GM12878 (cell line): ENCODE data around the gene PLEKHM3. TPM values are rescaled to one million over a fixed set of nuclear protein-coding genes. Genes with fewer than 3 reads are reported as not detected.

Experiments
- ATAC-seq: fragments of 200-7000 bp; cut with Tn5 transposase; 3 replicates; pipeline ENCODE4 v1.9.1; 2020; ENCODE audit warnings: mild to moderate bottlenecking, moderate library complexity
- BruUV-seq: library from RNA; stranded (reverse); fragments of 400-500 nt; replicated peaks from 2 replicates; lab custom pipeline; 2021; lab: Mats Ljungman, UMichigan
- CTCF ChIA-PET: fragments of 300-600 bp; sonication (Branson Sonifier 250); formaldehyde crosslinking; extraction: SDS; loops from one replicate; lab custom pipeline; 2021; ENCODE audit warnings: inconsistent platforms; lab: Yijun Ruan, JAX
- POLR2A ChIA-PET: fragments of 350-600 bp; formaldehyde crosslinking; extraction: SDS; loops from one replicate; lab custom pipeline; 2021; ENCODE audit warnings: inconsistent platforms; lab: Charles Lee
- RAD21 ChIA-PET: fragments of 300-600 bp; sonication (Branson Sonifier 250); formaldehyde crosslinking; loops from one replicate; lab custom pipeline; 2023; ENCODE audit warnings: antibody characterized with exemption; ENCODE audit not compliant: unreplicated experiment; lab: Charles Lee
- SMC1A ChIA-PET: fragments of 300-600 bp; sonication (Branson Sonifier 250); formaldehyde crosslinking; loops from one replicate; lab custom pipeline; 2023; ENCODE audit not compliant: unreplicated experiment, uncharacterized antibody; lab: Charles Lee
- DNase-seq: peaks from one replicate; pipeline ENCODE4 v3.0.0-alpha.2; 2011; ENCODE audit warnings: low read depth, low spot score
- FAIRE-seq: peaks from 3 replicates; lab custom pipeline; 2011; peaks lifted over from hg19 to GRCh38; lab: Jason Lieb, UNC
- H2AFZ ChIP-seq: 2 replicates; pipeline ENCODE4 v1.6.0; 2011; ENCODE audit warnings: low read depth, low read length, control low read depth; ENCODE audit not compliant: control insufficient read depth
- H3K27ac ChIP-seq: 2 replicates; pipeline ENCODE4 v1.5.1; 2011; ENCODE audit warnings: control low read depth; ENCODE audit not compliant: control insufficient read depth, insufficient read depth
- H3K27me3 ChIP-seq, 2 experiments: replicated peaks in 1 of 2; 2 replicates each; pipeline versions ENCODE4 v1.6.0 to v1.6.1; 2011; ENCODE audit warnings: low read length in 1 of 2; ENCODE audit not compliant: control insufficient read depth in 2 of 2, insufficient read depth in 2 of 2
- H3K36me3 ChIP-seq, 2 experiments: 2 replicates each; pipeline ENCODE4 v1.5.1; 2011; ENCODE audit warnings: low read length in 1 of 2; ENCODE audit not compliant: control insufficient read depth in 2 of 2, insufficient read depth in 2 of 2
- H3K4me1 ChIP-seq: 2 replicates; pipeline ENCODE4 v1.6.1; 2011; ENCODE audit warnings: mild to moderate bottlenecking, low read length, moderate library complexity, mixed read lengths; ENCODE audit not compliant: control insufficient read depth, insufficient read depth
- H3K4me2 ChIP-seq: 2 replicates; pipeline ENCODE4 v1.6.0; 2011; ENCODE audit warnings: control low read depth; ENCODE audit not compliant: control insufficient read depth, insufficient read depth
- H3K4me3 ChIP-seq: fragments of 200-600 bp; sonication (generic); 2 replicates; pipeline ENCODE4 v1.5.1; 2016
- H3K79me2 ChIP-seq: 2 replicates; pipeline ENCODE4 v1.6.0; 2011; ENCODE audit warnings: low read length; ENCODE audit not compliant: control insufficient read depth, insufficient read depth
- H3K9ac ChIP-seq: 2 replicates; pipeline ENCODE4 v1.8.0; 2011; ENCODE audit warnings: low read length, control low read depth, mixed read lengths; ENCODE audit not compliant: control insufficient read depth, insufficient read depth
- H3K9me3 ChIP-seq: replicated peaks from 3 replicates; pipeline ENCODE4 v1.5.1; 2011; ENCODE audit warnings: mild to moderate bottlenecking, low read length; ENCODE audit not compliant: control insufficient read depth, insufficient read depth
- H4K20me1 ChIP-seq: 2 replicates; pipeline ENCODE4 v1.6.0; 2011; ENCODE audit not compliant: control insufficient read depth, insufficient read depth
- FOXK2 ChIP-seq: fragments of 450-650 bp; IDR thresholded peaks from 2 replicates; pipeline ENCODE4 v1.6.1; 2017; ENCODE audit warnings: mild to moderate bottlenecking, moderate library complexity
- IRF4 ChIP-seq: IDR thresholded peaks from 2 replicates; pipeline ENCODE4 v1.6.1; 2011; ENCODE audit warnings: low read depth, low read length
- POU2F2 ChIP-seq: IDR thresholded peaks from 3 replicates; pipeline ENCODE4 v1.6.1; 2011; ENCODE audit warnings: low read depth, mild to moderate bottlenecking, low read length, borderline replicate concordance
- RAD21 ChIP-seq: IDR thresholded peaks from 2 replicates; pipeline ENCODE4 v1.6.1; 2011; ENCODE audit warnings: mild to moderate bottlenecking, low read depth, low read length, moderate library complexity; ENCODE audit not compliant: insufficient read depth
- SMARCA5 ChIP-seq: fragments of 450-650 bp; IDR thresholded peaks from 2 replicates; pipeline ENCODE4 v1.6.1; 2017; ENCODE audit warnings: mild to moderate bottlenecking
- SMC3 ChIP-seq: IDR thresholded peaks from 2 replicates; pipeline ENCODE4 v1.6.1; 2011; ENCODE audit warnings: low read length, improper control_type of control experiment, borderline replicate concordance
- SUPT20H ChIP-seq: IDR thresholded peaks from 2 replicates; pipeline ENCODE4 v1.6.1; 2011; ENCODE audit warnings: low read depth, mild to moderate bottlenecking, low read length, moderate library complexity, borderline replicate concordance; ENCODE audit not compliant: control insufficient read depth
- YY1 ChIP-seq: IDR thresholded peaks from 2 replicates; pipeline ENCODE4 v1.6.1; 2011; ENCODE audit warnings: low read depth, mild to moderate bottlenecking, low read length
- WGBS: methylation state at CpG from one replicate; pipeline ENCODE4 v1.1.6; 2016; ENCODE audit warnings: low lambda C conversion rate; ENCODE audit not compliant: insufficient replicate concordance, insufficient coverage; ENCODE audit errors: missing lambda C conversion rate; 5-methylcytosine and 5-hydroxymethylcytosine counted together
- in situ Hi-C: fragments of 300-500 bp; cut with MboI; formaldehyde crosslinking; loops from 9 replicates; pipeline ENCODE4 v1.14.3; 2018; ENCODE audit warnings: mixed read lengths
- intact Hi-C: fragments of 100-400 bp; cut with micrococcal nuclease; formaldehyde crosslinking; loops from one replicate; pipeline ENCODE4 v1.14.2; 2022; ENCODE audit not compliant: unreplicated experiment
- polyA plus RNA-seq, 11 experiments: library from polyadenylated mRNA; depleted of rRNA in 4 of 11; unstranded in 6 of 11; stranded (reverse) in 5 of 11; fragments of >200 nt; fragmentation: Nextera tagmentation in 4 of 11; fragmentation: Illumina TruSeq in 1 of 11; extraction: Ambion mirVana in 4 of 11; extraction: Trizol in 1 of 11; gene quantifications; 1 replicate in 1 of 11; 2 replicates in 10 of 11; pipeline versions ENCODE4 v1.2.1 to v1.2.3, GENCODE V29; 2011 to 2016; ENCODE audit warnings: inconsistent platforms in 2 of 11, missing spikeins in 2 of 11, low read depth in 1 of 11
- total RNA-seq, 4 experiments: library from RNA; depleted of rRNA in 3 of 4; stranded (reverse); fragments of >200 nt in 3 of 4; fragmentation: Illumina TruSeq in 1 of 4; extraction: Trizol in 1 of 4; gene quantifications; 2 replicates each; pipeline versions ENCODE4 v1.2.1 to v1.2.3, GENCODE V29; 2013 to 2021
- TF ChIP-seq, protein P1 (sequence below), 3 experiments: IDR thresholded peaks in 2 of 3; conservative IDR thresholded peaks in 1 of 3; 2 replicates each; pipeline ENCODE4 v1.5.1; 2011; ENCODE audit warnings: low read depth in 3 of 3, low read length in 3 of 3, mild to moderate bottlenecking in 3 of 3, control low read depth in 2 of 3, moderate library complexity in 2 of 3, inconsistent platforms in 1 of 3, mixed read lengths in 1 of 3; ENCODE audit not compliant: control insufficient read depth in 2 of 3, insufficient read depth in 1 of 3; ENCODE audit errors: extremely low read depth in 1 of 3
- TF ChIP-seq, protein P2 (sequence below): IDR thresholded peaks from 2 replicates; pipeline ENCODE4 v1.6.1; 2012; ENCODE audit warnings: low read depth, low read length, improper control_type of control experiment
- TF ChIP-seq, protein P3 (sequence below): fragments of 450-650 bp; IDR thresholded peaks from 2 replicates; pipeline ENCODE4 v1.6.1; 2016; ENCODE audit warnings: mild to moderate bottlenecking, moderate library complexity, borderline replicate concordance

Gene PLEKHM3
- total and polyA plus RNA-seq, 10 of the 15 experiments (the other 5 are each of a cell fraction or from before 2014, with no cell fraction given): 1.4 to 5.6 (median 3.0) TPM

DNA sequence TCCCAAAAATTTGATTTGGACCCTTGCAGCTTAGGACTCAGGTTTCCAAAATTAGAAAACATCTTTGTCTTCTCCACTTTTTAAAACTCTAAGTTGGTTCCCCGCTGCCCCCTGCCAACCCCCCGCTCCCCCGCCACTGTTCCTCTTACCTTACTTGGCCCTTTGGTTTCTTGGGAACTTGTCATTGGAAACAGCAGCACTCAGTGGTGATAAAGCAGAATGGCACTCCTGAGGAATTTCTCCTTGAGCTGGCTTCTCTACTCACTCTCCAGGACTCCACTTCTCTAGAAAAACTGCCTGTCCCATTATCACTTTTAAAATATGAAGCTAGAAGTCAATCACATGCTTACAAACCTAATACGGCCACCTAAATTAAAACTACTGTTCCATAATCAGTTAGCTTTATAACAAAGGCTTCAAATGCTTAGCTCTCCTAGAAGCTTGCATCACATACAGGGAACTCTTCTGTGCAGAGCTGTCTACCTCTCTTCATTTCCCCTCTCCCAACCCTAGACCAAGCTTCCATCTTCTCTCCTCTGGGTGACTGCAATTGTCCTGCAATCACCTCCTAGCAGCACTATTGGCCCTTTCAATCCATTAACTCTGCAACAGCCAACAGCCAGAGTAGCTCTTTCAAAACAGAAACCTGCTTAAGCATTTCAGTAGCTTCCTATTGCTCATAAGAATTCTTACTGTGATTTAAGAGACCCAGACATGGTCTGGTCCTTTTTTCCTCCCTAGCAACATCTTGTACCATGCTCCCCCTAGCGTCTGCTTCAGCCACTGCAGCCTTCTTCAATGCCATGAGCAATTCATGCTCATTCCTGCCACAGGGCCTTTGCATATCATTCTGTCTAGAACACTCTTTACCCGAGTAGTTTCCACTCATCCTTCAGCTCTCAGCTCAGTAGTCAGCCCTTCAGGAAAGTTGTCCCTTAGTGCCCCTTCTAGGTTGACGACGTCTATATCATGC lies 15.2 kb upstream of the PLEKHM3 start:
- Histone ChIP-seq H4K20me1 (no peaks in the 10 kb centered on the region), H3K27ac (no peak overlapping the region), H3K9me3 (no peaks in the 10 kb centered on the region), H3K4me1 (no peaks in the 10 kb centered on the region), H2AFZ (no peak overlapping the region), H3K79me2 (no peaks in the 10 kb centered on the region), H3K36me3 (no peaks in the 10 kb centered on the region), H3K9ac (no peak overlapping the region), H3K4me3 (no peak overlapping the region), H3K27me3 (no peaks in the 10 kb centered on the region; a peak in 1 of 4 replicates), H3K4me2 (no peak overlapping the region)
- in situ Hi-C loops: no loop called here
- peak; percentile 96 for ATAC-seq
- TF ChIP-seq RAD21: peak; percentile 63
- peak; percentile 64; the same call in 1 of the 2 replicates for TF ChIP-seq YY1
- 0 out of 2 replicates have a peak, but pooled peaks have one; percentile 16 for TF ChIP-seq IRF4
- TF ChIP-seq SMC3: peak; percentile 87
- TF ChIP-seq, protein P1, sequence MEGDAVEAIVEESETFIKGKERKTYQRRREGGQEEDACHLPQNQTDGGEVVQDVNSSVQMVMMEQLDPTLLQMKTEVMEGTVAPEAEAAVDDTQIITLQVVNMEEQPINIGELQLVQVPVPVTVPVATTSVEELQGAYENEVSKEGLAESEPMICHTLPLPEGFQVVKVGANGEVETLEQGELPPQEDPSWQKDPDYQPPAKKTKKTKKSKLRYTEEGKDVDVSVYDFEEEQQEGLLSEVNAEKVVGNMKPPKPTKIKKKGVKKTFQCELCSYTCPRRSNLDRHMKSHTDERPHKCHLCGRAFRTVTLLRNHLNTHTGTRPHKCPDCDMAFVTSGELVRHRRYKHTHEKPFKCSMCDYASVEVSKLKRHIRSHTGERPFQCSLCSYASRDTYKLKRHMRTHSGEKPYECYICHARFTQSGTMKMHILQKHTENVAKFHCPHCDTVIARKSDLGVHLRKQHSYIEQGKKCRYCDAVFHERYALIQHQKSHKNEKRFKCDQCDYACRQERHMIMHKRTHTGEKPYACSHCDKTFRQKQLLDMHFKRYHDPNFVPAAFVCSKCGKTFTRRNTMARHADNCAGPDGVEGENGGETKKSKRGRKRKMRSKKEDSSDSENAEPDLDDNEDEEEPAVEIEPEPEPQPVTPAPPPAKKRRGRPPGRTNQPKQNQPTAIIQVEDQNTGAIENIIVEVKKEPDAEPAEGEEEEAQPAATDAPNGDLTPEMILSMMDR (IDR thresholded peaks at IDR 0.05 in 2 of 3, conservative IDR thresholded peaks at IDR 0.05 in 1 of 3; ENCODE audit: control insufficient read depth in 2 of 3, extremely low read depth in 1 of 3, insufficient read depth in 1 of 3, low read depth in 3 of 3, low read length in 3 of 3): peak; percentile 80 to 93 (median 93)
- TF ChIP-seq, protein P2, sequence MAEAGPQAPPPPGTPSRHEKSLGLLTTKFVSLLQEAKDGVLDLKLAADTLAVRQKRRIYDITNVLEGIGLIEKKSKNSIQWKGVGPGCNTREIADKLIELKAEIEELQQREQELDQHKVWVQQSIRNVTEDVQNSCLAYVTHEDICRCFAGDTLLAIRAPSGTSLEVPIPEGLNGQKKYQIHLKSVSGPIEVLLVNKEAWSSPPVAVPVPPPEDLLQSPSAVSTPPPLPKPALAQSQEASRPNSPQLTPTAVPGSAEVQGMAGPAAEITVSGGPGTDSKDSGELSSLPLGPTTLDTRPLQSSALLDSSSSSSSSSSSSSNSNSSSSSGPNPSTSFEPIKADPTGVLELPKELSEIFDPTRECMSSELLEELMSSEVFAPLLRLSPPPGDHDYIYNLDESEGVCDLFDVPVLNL: no peak
- TF ChIP-seq POU2F2: peak; percentile 64; the same call in 1 of the 3 replicates
- TF ChIP-seq, protein P3, sequence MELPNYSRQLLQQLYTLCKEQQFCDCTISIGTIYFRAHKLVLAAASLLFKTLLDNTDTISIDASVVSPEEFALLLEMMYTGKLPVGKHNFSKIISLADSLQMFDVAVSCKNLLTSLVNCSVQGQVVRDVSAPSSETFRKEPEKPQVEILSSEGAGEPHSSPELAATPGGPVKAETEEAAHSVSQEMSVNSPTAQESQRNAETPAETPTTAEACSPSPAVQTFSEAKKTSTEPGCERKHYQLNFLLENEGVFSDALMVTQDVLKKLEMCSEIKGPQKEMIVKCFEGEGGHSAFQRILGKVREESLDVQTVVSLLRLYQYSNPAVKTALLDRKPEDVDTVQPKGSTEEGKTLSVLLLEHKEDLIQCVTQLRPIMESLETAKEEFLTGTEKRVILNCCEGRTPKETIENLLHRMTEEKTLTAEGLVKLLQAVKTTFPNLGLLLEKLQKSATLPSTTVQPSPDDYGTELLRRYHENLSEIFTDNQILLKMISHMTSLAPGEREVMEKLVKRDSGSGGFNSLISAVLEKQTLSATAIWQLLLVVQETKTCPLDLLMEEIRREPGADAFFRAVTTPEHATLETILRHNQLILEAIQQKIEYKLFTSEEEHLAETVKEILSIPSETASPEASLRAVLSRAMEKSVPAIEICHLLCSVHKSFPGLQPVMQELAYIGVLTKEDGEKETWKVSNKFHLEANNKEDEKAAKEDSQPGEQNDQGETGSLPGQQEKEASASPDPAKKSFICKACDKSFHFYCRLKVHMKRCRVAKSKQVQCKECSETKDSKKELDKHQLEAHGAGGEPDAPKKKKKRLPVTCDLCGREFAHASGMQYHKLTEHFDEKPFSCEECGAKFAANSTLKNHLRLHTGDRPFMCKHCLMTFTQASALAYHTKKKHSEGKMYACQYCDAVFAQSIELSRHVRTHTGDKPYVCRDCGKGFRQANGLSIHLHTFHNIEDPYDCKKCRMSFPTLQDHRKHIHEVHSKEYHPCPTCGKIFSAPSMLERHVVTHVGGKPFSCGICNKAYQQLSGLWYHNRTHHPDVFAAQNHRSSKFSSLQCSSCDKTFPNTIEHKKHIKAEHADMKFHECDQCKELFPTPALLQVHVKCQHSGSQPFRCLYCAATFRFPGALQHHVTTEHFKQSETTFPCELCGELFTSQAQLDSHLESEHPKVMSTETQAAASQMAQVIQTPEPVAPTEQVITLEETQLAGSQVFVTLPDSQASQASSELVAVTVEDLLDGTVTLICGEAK: no peak
- TF ChIP-seq SUPT20H: no peak
- TF ChIP-seq FOXK2: no peak
- TF ChIP-seq SMARCA5: peak; percentile 98
- RAD21 ChIA-PET: interaction anchor here (0.6 to 3.2 kb wide), 18 partner anchors 11 to 490 kb away, joined by 3 to 56 read pairs (median 4); partner anchors contain the start of gene PLEKHM3
- intact Hi-C loops: loop anchor here (1.0 to 2.0 kb wide), 2 partner anchors 68 to 294 kb away; no protein-coding TSS in a partner anchor
- SMC1A ChIA-PET: interaction anchor here (0.6 to 5.5 kb wide), 40 partner anchors 9 to 495 kb away, joined by 3 to 80 read pairs (median 6); partner anchors contain the start of gene FZD5
- POLR2A ChIA-PET: interaction anchor here (0.6 kb wide), 1 partner anchor 419 kb away, joined by 4 read pairs; no protein-coding TSS in a partner anchor
- DNase-seq: no peak
- CTCF ChIA-PET: interaction anchor here (0.6 to 5.7 kb wide), 68 partner anchors 10 to 681 kb away, joined by 3 to 108 read pairs (median 5); partner anchors contain the start of genes FZD5 and METTL21A
- no TSS peak for BruUV-seq
- WGBS: 53% methylated on average over 7 of the region's 8 CpGs
- FAIRE-seq: peak; percentile 92
